Measurements from ENCODE around the gene ZNF701.
"Not testable (repeated sequence)": the region's sequence is repeated elsewhere in the genome, so short reads cannot be mapped to it uniquely, and the experiment has no call there.

Gene ZNF701

GRCh38 chr19:52533901-52534300, 36.2 kb upstream of the ZNF701 start:
- Histone ChIP-seq H3K27me3 (ENCODE audit: insufficient read depth, poor library complexity, severe bottlenecking) (no peaks in the 10 kb centered on the region), H3K27ac (replicated peaks) (no peak overlapping the region), H3K4me3 (replicated peaks; ENCODE audit: insufficient read depth, low read length) (no peak overlapping the region)
- no peak for TF ChIP-seq SPI1 (IDR thresholded peaks at IDR 0.05; ENCODE audit: borderline replicate concordance, low read depth)
- no peak for TF ChIP-seq GABPA (IDR thresholded peaks at IDR 0.05; ENCODE audit: low read depth)
- TF ChIP-seq, protein P1, sequence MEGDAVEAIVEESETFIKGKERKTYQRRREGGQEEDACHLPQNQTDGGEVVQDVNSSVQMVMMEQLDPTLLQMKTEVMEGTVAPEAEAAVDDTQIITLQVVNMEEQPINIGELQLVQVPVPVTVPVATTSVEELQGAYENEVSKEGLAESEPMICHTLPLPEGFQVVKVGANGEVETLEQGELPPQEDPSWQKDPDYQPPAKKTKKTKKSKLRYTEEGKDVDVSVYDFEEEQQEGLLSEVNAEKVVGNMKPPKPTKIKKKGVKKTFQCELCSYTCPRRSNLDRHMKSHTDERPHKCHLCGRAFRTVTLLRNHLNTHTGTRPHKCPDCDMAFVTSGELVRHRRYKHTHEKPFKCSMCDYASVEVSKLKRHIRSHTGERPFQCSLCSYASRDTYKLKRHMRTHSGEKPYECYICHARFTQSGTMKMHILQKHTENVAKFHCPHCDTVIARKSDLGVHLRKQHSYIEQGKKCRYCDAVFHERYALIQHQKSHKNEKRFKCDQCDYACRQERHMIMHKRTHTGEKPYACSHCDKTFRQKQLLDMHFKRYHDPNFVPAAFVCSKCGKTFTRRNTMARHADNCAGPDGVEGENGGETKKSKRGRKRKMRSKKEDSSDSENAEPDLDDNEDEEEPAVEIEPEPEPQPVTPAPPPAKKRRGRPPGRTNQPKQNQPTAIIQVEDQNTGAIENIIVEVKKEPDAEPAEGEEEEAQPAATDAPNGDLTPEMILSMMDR (IDR thresholded peaks at IDR 0.05; ENCODE audit: insufficient read depth, low read length): no peak
- TF ChIP-seq, protein P2, sequence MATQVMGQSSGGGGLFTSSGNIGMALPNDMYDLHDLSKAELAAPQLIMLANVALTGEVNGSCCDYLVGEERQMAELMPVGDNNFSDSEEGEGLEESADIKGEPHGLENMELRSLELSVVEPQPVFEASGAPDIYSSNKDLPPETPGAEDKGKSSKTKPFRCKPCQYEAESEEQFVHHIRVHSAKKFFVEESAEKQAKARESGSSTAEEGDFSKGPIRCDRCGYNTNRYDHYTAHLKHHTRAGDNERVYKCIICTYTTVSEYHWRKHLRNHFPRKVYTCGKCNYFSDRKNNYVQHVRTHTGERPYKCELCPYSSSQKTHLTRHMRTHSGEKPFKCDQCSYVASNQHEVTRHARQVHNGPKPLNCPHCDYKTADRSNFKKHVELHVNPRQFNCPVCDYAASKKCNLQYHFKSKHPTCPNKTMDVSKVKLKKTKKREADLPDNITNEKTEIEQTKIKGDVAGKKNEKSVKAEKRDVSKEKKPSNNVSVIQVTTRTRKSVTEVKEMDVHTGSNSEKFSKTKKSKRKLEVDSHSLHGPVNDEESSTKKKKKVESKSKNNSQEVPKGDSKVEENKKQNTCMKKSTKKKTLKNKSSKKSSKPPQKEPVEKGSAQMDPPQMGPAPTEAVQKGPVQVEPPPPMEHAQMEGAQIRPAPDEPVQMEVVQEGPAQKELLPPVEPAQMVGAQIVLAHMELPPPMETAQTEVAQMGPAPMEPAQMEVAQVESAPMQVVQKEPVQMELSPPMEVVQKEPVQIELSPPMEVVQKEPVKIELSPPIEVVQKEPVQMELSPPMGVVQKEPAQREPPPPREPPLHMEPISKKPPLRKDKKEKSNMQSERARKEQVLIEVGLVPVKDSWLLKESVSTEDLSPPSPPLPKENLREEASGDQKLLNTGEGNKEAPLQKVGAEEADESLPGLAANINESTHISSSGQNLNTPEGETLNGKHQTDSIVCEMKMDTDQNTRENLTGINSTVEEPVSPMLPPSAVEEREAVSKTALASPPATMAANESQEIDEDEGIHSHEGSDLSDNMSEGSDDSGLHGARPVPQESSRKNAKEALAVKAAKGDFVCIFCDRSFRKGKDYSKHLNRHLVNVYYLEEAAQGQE (IDR thresholded peaks at IDR 0.05; ENCODE audit: insufficient replicate concordance, low read depth): no peak
- TF ChIP-seq POLR2AphosphoS5 (IDR thresholded peaks at IDR 0.05; ENCODE audit: low read depth): no peak
- peak in 1 of 2 experiments; percentile 55 for DNase-seq (ENCODE audit: low read depth in 1 of 2, low spot score in 1 of 2)

GRCh38 chr19:52535385-52535770, 34.7 kb upstream of the ZNF701 start:
- H3K4me3 ChIP-seq (replicated peaks; ENCODE audit: insufficient read depth, low read length); DNase-seq (ENCODE audit: low read depth in 1 of 2, low spot score in 1 of 2); H3K27me3 ChIP-seq (ENCODE audit: insufficient read depth, poor library complexity, severe bottlenecking); H3K27ac ChIP-seq (replicated peaks): not testable (repeated sequence)

DNA sequence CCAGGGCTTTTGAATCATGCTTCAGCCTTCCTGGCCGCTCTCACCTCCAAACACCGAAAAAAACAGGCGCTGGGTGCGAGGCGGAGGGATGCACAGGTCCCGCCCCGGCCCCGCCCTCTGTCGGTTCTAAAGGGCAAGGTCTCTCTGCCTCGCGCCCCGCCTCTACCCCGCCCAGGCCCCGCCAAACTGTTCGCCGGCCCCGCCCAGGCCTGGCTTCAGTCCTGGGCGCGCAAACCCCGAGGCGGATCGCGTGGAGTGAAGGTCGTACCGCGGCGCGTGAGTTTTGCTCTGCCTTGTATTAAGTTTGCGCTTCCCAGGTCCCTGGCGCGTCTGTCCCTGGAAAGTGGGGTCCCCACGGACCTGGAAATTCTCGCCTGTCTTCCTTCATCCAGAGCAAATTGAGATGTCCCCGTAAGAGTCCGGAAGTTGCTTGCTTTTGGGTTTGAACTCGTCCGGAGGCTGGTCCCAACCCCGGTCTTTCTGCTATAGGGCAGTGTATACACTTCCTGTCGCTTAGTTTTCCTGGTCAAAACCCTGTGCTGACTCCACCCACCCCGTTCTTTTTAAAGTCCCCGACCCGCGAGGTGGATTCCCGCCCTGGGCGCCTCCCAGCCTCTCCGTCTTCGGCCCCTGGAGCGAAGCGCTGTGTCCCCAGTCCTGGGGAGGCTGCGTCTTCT, 34.2 kb upstream of the ZNF701 start:
- H3K27me3 ChIP-seq (ENCODE audit: insufficient read depth, poor library complexity, severe bottlenecking): no peaks in the 10 kb centered on the region
- no peak overlapping the region for H3K4me3 ChIP-seq (replicated peaks; ENCODE audit: insufficient read depth, low read length)
- TF ChIP-seq POLR2AphosphoS5 (IDR thresholded peaks at IDR 0.05; ENCODE audit: low read depth) (no peak), GABPA (IDR thresholded peaks at IDR 0.05; ENCODE audit: low read depth) (no peak), SPI1 (IDR thresholded peaks at IDR 0.05; ENCODE audit: borderline replicate concordance, low read depth) (no peak)
- TF ChIP-seq, protein P2 (IDR thresholded peaks at IDR 0.05; ENCODE audit: insufficient replicate concordance, low read depth): no peak
- TF ChIP-seq, protein P1 (IDR thresholded peaks at IDR 0.05; ENCODE audit: insufficient read depth, low read length): no peak
- no peak overlapping the region for H3K27ac ChIP-seq (replicated peaks)
- no peak for DNase-seq (ENCODE audit: low read depth in 1 of 2, low spot score in 1 of 2)

- Histone ChIP-seq H3K27ac (replicated peaks) (no peak overlapping the region), H3K27me3 (ENCODE audit: insufficient read depth, poor library complexity, severe bottlenecking) (no peaks in the 10 kb centered on the region), H3K4me3 (replicated peaks; ENCODE audit: insufficient read depth, low read length) (no peak overlapping the region)
- DNase-seq (ENCODE audit: low read depth in 1 of 2, low spot score in 1 of 2): no peak
- TF ChIP-seq SPI1 (IDR thresholded peaks at IDR 0.05; ENCODE audit: borderline replicate concordance, low read depth): no peak
- TF ChIP-seq GABPA (IDR thresholded peaks at IDR 0.05; ENCODE audit: low read depth): no peak
- TF ChIP-seq, protein P2 (IDR thresholded peaks at IDR 0.05; ENCODE audit: insufficient replicate concordance, low read depth): no peak
- TF ChIP-seq, protein P1 (IDR thresholded peaks at IDR 0.05; ENCODE audit: insufficient read depth, low read length): no peak
- TF ChIP-seq POLR2AphosphoS5 (IDR thresholded peaks at IDR 0.05; ENCODE audit: low read depth): no peak
These were observed 33.7 kb upstream of the ZNF701 start for GRCh38 chr19:52536448-52536800.
